ENCODE measurements around the gene NIPBL.

The NIPBL gene

GRCh38 chr5:36881807-36882206, 5.2 kb downstream of the NIPBL start:
- DNase-seq (ENCODE audit: low spot score), result no peak
- Histone ChIP-seq H3K4me3 (ENCODE audit: low read length in 2 of 2) (no peak overlapping the region), H3K9me3 (replicated peaks in 1 of 2; ENCODE audit: control insufficient read depth in 2 of 2, insufficient read depth in 1 of 2, low read depth in 1 of 2, low read length in 2 of 2) (peaks cover 0 to 7% of the 10 kb centered on the region in 2 donors)

GRCh38 chr5:36882250-36882649, 5.7 kb downstream of the NIPBL start:
- no peak overlapping the region for H2AFZ ChIP-seq (ENCODE audit: low read length)
- peaks cover 10% of the 10 kb centered on the region for H3K79me1 ChIP-seq (ENCODE audit: low read depth, low read length)
- peaks cover 11 to 19% of the 10 kb centered on the region in 2 donors for H3K36me3 ChIP-seq (replicated peaks in 1 of 2; ENCODE audit: control insufficient read depth in 2 of 2, insufficient read depth in 2 of 2, low read length in 2 of 2)
- H4K91ac ChIP-seq (ENCODE audit: low read depth, low read length, poor library complexity), result no peak overlapping the region
- no peak overlapping the region for H2BK120ac ChIP-seq (ENCODE audit: low read depth, low read length)
- H3K9ac ChIP-seq (ENCODE audit: low read depth, low read length, poor library complexity), result no peak overlapping the region
- no peak overlapping the region for H3K27ac ChIP-seq (replicated peaks; ENCODE audit: low read length)
- H3K4me1 ChIP-seq (ENCODE audit: control insufficient read depth in 2 of 2, insufficient read depth in 1 of 2, low read depth in 1 of 2, low read length in 2 of 2), result peaks cover 0 to 6% of the 10 kb centered on the region in 2 donors
- H3K23ac ChIP-seq (ENCODE audit: low read depth, low read length, poor library complexity), result no peak overlapping the region
- no peak overlapping the region for H3K4me3 ChIP-seq (ENCODE audit: low read length in 2 of 2)
- H3K9me3 ChIP-seq (replicated peaks in 1 of 2; ENCODE audit: control insufficient read depth in 2 of 2, insufficient read depth in 1 of 2, low read depth in 1 of 2, low read length in 2 of 2), result peaks cover 0 to 7% of the 10 kb centered on the region in 2 donors
- H2AK5ac ChIP-seq (ENCODE audit: low read depth, low read length), result no peak overlapping the region
- no peaks in the 10 kb centered on the region for H3K27me3 ChIP-seq (ENCODE audit: control insufficient read depth in 3 of 3, insufficient read depth in 3 of 3, low read depth in 1 of 3, low read length in 3 of 3)
- no peak overlapping the region for H3K18ac ChIP-seq (ENCODE audit: low read length)
- H2BK5ac ChIP-seq (ENCODE audit: low read length), result no peak overlapping the region
- WGBS, 2 donors (ENCODE audit: extremely low coverage in 2 of 2, insufficient read length in 2 of 2, insufficient replicate concordance in 1 of 2), result no CpG with 5 or more reads among the region's 3 CpGs
- H3K4me2 ChIP-seq (ENCODE audit: insufficient read depth, low read length, poor library complexity, severe bottlenecking), result no peak overlapping the region
- H3K14ac ChIP-seq (ENCODE audit: low read length), result no peak overlapping the region
- DNase-seq (ENCODE audit: low spot score), result no peak
- H3K4ac ChIP-seq (ENCODE audit: low read length), result no peak overlapping the region
- no peak overlapping the region for H4K8ac ChIP-seq (ENCODE audit: low read depth, low read length)
- no peak overlapping the region for H2BK15ac ChIP-seq (ENCODE audit: low read length)
- no peak overlapping the region for H2BK12ac ChIP-seq (ENCODE audit: low read length)

More at GRCh38 chr5:36881807-36882206, 5.2 kb downstream of the NIPBL start:
- H3K14ac ChIP-seq (ENCODE audit: low read length), result no peak overlapping the region
- no peaks in the 10 kb centered on the region for H3K27me3 ChIP-seq (ENCODE audit: control insufficient read depth in 3 of 3, insufficient read depth in 3 of 3, low read depth in 1 of 3, low read length in 3 of 3)
- no peak overlapping the region for H3K27ac ChIP-seq (replicated peaks; ENCODE audit: low read length)
- no peak overlapping the region for H2BK15ac ChIP-seq (ENCODE audit: low read length)
- H3K23ac ChIP-seq (ENCODE audit: low read depth, low read length, poor library complexity), result no peak overlapping the region
- H2BK12ac ChIP-seq (ENCODE audit: low read length), result no peak overlapping the region
- H3K4me2 ChIP-seq (ENCODE audit: insufficient read depth, low read length, poor library complexity, severe bottlenecking), result no peak overlapping the region
- no CpG with 5 or more reads among the region's 1 CpG for WGBS, 2 donors (ENCODE audit: extremely low coverage in 2 of 2, insufficient read length in 2 of 2, insufficient replicate concordance in 1 of 2)
- H4K8ac ChIP-seq (ENCODE audit: low read depth, low read length), result no peak overlapping the region
- no peak overlapping the region for H3K18ac ChIP-seq (ENCODE audit: low read length)
- H4K91ac ChIP-seq (ENCODE audit: low read depth, low read length, poor library complexity), result no peak overlapping the region
- H2BK120ac ChIP-seq (ENCODE audit: low read depth, low read length), result no peak overlapping the region
- no peak overlapping the region for H2AFZ ChIP-seq (ENCODE audit: low read length)
- peaks cover 11 to 19% of the 10 kb centered on the region in 2 donors for H3K36me3 ChIP-seq (replicated peaks in 1 of 2; ENCODE audit: control insufficient read depth in 2 of 2, insufficient read depth in 2 of 2, low read length in 2 of 2)
- no peak overlapping the region for H3K4ac ChIP-seq (ENCODE audit: low read length)
- no peak overlapping the region for H3K9ac ChIP-seq (ENCODE audit: low read depth, low read length, poor library complexity)
- H2AK5ac ChIP-seq (ENCODE audit: low read depth, low read length), result no peak overlapping the region
- peaks cover 0 to 6% of the 10 kb centered on the region in 2 donors for H3K4me1 ChIP-seq (ENCODE audit: control insufficient read depth in 2 of 2, insufficient read depth in 1 of 2, low read depth in 1 of 2, low read length in 2 of 2)
- H3K79me1 ChIP-seq (ENCODE audit: low read depth, low read length), result peaks cover 10% of the 10 kb centered on the region
- no peak overlapping the region for H2BK5ac ChIP-seq (ENCODE audit: low read length)

GRCh38 chr5:36883894-36884462, 7.4 kb downstream of the NIPBL start:
- Histone ChIP-seq H3K18ac (ENCODE audit: low read length) (no peak overlapping the region), H3K36me3 (replicated peaks in 1 of 2; ENCODE audit: control insufficient read depth in 2 of 2, insufficient read depth in 2 of 2, low read length in 2 of 2) (peaks cover 11 to 19% of the 10 kb centered on the region in 2 donors), H2BK120ac (ENCODE audit: low read depth, low read length) (no peak overlapping the region), H3K4me3 (ENCODE audit: low read length in 2 of 2) (no peak overlapping the region), H3K4me1 (ENCODE audit: control insufficient read depth in 2 of 2, insufficient read depth in 1 of 2, low read depth in 1 of 2, low read length in 2 of 2) (peaks cover 0 to 6% of the 10 kb centered on the region in 2 donors), H3K27me3 (ENCODE audit: control insufficient read depth in 3 of 3, insufficient read depth in 3 of 3, low read depth in 1 of 3, low read length in 3 of 3) (no peaks in the 10 kb centered on the region), H2AFZ (ENCODE audit: low read length) (no peak overlapping the region), H3K14ac (ENCODE audit: low read length) (no peak overlapping the region), H3K9ac (ENCODE audit: low read depth, low read length, poor library complexity) (no peak overlapping the region), H3K9me3 (replicated peaks in 1 of 2; ENCODE audit: control insufficient read depth in 2 of 2, insufficient read depth in 1 of 2, low read depth in 1 of 2, low read length in 2 of 2) (peaks cover 0 to 7% of the 10 kb centered on the region in 2 donors), H3K4ac (ENCODE audit: low read length) (no peak overlapping the region), H2BK15ac (ENCODE audit: low read length) (no peak overlapping the region), H2BK12ac (ENCODE audit: low read length) (no peak overlapping the region), H2BK5ac (ENCODE audit: low read length) (no peak overlapping the region), H4K91ac (ENCODE audit: low read depth, low read length, poor library complexity) (no peak overlapping the region), H2AK5ac (ENCODE audit: low read depth, low read length) (no peak overlapping the region), H3K4me2 (ENCODE audit: insufficient read depth, low read length, poor library complexity, severe bottlenecking) (no peak overlapping the region), H3K79me1 (ENCODE audit: low read depth, low read length) (peaks cover 10% of the 10 kb centered on the region), H3K23ac (ENCODE audit: low read depth, low read length, poor library complexity) (no peak overlapping the region), H3K27ac (replicated peaks; ENCODE audit: low read length) (no peak overlapping the region), H4K8ac (ENCODE audit: low read depth, low read length) (no peak overlapping the region)
- no peak for DNase-seq (ENCODE audit: low spot score)
- 100% methylated on average over 1 of the region's 3 CpGs for WGBS, 2 donors (ENCODE audit: extremely low coverage in 2 of 2, insufficient read length in 2 of 2, insufficient replicate concordance in 1 of 2)

- Histone ChIP-seq H3K23ac (ENCODE audit: low read depth, low read length, poor library complexity) (no peak overlapping the region), H3K4me1 (ENCODE audit: control insufficient read depth in 2 of 2, insufficient read depth in 1 of 2, low read depth in 1 of 2, low read length in 2 of 2) (peaks cover 0 to 6% of the 10 kb centered on the region in 2 donors), H3K4ac (ENCODE audit: low read length) (no peak overlapping the region), H3K9me3 (replicated peaks in 1 of 2; ENCODE audit: control insufficient read depth in 2 of 2, insufficient read depth in 1 of 2, low read depth in 1 of 2, low read length in 2 of 2) (peaks cover 0 to 7% of the 10 kb centered on the region in 2 donors), H2BK120ac (ENCODE audit: low read depth, low read length) (no peak overlapping the region), H4K8ac (ENCODE audit: low read depth, low read length) (no peak overlapping the region), H3K36me3 (replicated peaks in 1 of 2; ENCODE audit: control insufficient read depth in 2 of 2, insufficient read depth in 2 of 2, low read length in 2 of 2) (peaks cover 11 to 19% of the 10 kb centered on the region in 2 donors), H3K4me3 (ENCODE audit: low read length in 2 of 2) (no peak overlapping the region), H3K18ac (ENCODE audit: low read length) (no peak overlapping the region), H3K9ac (ENCODE audit: low read depth, low read length, poor library complexity) (no peak overlapping the region), H3K27ac (replicated peaks; ENCODE audit: low read length) (no peak overlapping the region), H3K4me2 (ENCODE audit: insufficient read depth, low read length, poor library complexity, severe bottlenecking) (no peak overlapping the region), H3K79me1 (ENCODE audit: low read depth, low read length) (peaks cover 10% of the 10 kb centered on the region), H2AK5ac (ENCODE audit: low read depth, low read length) (no peak overlapping the region), H2BK5ac (ENCODE audit: low read length) (no peak overlapping the region), H4K91ac (ENCODE audit: low read depth, low read length, poor library complexity) (no peak overlapping the region), H3K14ac (ENCODE audit: low read length) (no peak overlapping the region), H2BK12ac (ENCODE audit: low read length) (no peak overlapping the region), H2AFZ (ENCODE audit: low read length) (no peak overlapping the region), H3K27me3 (ENCODE audit: control insufficient read depth in 3 of 3, insufficient read depth in 3 of 3, low read depth in 1 of 3, low read length in 3 of 3) (no peaks in the 10 kb centered on the region), H2BK15ac (ENCODE audit: low read length) (no peak overlapping the region)
- DNase-seq (ENCODE audit: low spot score), result no peak
- whole genome bisulfite sequencing, 2 donors (ENCODE audit: extremely low coverage in 2 of 2, insufficient read length in 2 of 2, insufficient replicate concordance in 1 of 2), result no CpG with 5 or more reads among the region's 10 CpGs
These were observed 8.6 kb downstream of the NIPBL start for GRCh38 chr5:36885149-36885548.
